ENCODE measurements around the gene CIT. TPM values are rescaled to one million over a fixed set of nuclear protein-coding genes. Genes with fewer than 3 reads are reported as not detected.

The CIT gene
- total RNA-seq, 2 experiments from 2014 or later, result 43.3 to 48.4 TPM

DNA sequence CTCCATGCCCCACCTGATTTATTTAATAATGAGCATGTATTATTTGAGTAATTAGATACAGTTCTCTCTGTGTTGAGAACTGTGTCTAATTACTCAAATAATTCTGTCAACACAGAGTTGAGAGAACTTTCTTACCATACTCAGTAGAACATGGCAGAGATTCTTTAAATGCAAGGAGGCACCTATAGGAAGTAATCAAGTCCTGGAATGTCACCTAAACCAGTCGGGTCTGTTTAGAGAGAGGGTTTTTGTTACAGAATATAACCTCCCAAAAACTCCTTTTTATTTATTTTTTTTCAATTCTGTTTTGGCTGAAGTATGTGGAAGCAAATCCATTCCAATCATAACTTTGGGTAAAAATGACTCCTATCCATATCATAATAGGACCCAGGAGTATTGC lies 37.5 kb upstream of the CIT start:
- H3K27ac Mint-ChIP-seq, result no peak overlapping the region
- POLR2A ChIA-PET, result no interaction called here
- no peak overlapping the region for H3K4me3 Mint-ChIP-seq
- CTCF ChIA-PET, result no interaction called here
- no peak for TF ChIP-seq CTCF (IDR thresholded peaks at IDR 0.05)
- H3K9me3 Mint-ChIP-seq, result no peaks in the 10 kb centered on the region
- DNase-seq, result no peak
- H3K36me3 Mint-ChIP-seq (ENCODE audit: low read depth), result no peaks in the 10 kb centered on the region
- no peaks in the 10 kb centered on the region for H3K27me3 Mint-ChIP-seq
- no peak for ATAC-seq
- intact Hi-C loops (cut with micrococcal nuclease), result no loop called here
- no peaks in the 10 kb centered on the region for H3K4me1 Mint-ChIP-seq (ENCODE audit: low read depth)

GRCh38 chr12:119913536-119914330 lies 36.6 kb upstream of the CIT start:
- ATAC-seq (no peak), DNase-seq (no peak)
- ChIA-PET POLR2A (interaction anchor here (0.7 kb wide), 1 partner anchor 411 kb away, joined by 5 read pairs; no protein-coding TSS in a partner anchor), CTCF (no interaction called here)
- Mint-ChIP-seq H3K4me3 (no peak overlapping the region), H3K27me3 (no peaks in the 10 kb centered on the region), H3K4me1 (ENCODE audit: low read depth) (no peaks in the 10 kb centered on the region), H3K36me3 (ENCODE audit: low read depth) (no peaks in the 10 kb centered on the region), H3K9me3 (no peaks in the 10 kb centered on the region), H3K27ac (no peak overlapping the region)
- intact Hi-C loops (cut with micrococcal nuclease), result no loop called here
- no peak for TF ChIP-seq CTCF (IDR thresholded peaks at IDR 0.05)

GRCh38 chr12:119911182-119911581 lies 34.1 kb upstream of the CIT start:
- intact Hi-C loops (cut with micrococcal nuclease), result no loop called here
- H3K27me3 Mint-ChIP-seq, result no peaks in the 10 kb centered on the region
- DNase-seq (no peak), ATAC-seq (no peak)
- ChIA-PET POLR2A (interaction anchor here (0.6 kb wide), 1 partner anchor 32 kb away, joined by 3 read pairs; no protein-coding TSS in a partner anchor), CTCF (interaction anchor here (0.9 to 1.2 kb wide), 3 partner anchors 9 to 15 kb away, joined by 3 to 5 read pairs (median 4); no protein-coding TSS in a partner anchor)
- no peaks in the 10 kb centered on the region for H3K4me1 Mint-ChIP-seq (ENCODE audit: low read depth)
- no peaks in the 10 kb centered on the region for H3K36me3 Mint-ChIP-seq (ENCODE audit: low read depth)
- H3K4me3 Mint-ChIP-seq, result no peak overlapping the region
- H3K9me3 Mint-ChIP-seq, result no peaks in the 10 kb centered on the region
- no peak for TF ChIP-seq CTCF (IDR thresholded peaks at IDR 0.05)
- H3K27ac Mint-ChIP-seq, result no peak overlapping the region

GRCh38 chr12:119910586-119910985 lies 33.5 kb upstream of the CIT start:
- ChIA-PET CTCF (interaction anchor here (0.9 to 1.2 kb wide), 3 partner anchors 9 to 15 kb away, joined by 3 to 5 read pairs (median 4); no protein-coding TSS in a partner anchor), POLR2A (interaction anchor here (0.6 kb wide), 1 partner anchor 33 kb away, joined by 3 read pairs; no protein-coding TSS in a partner anchor)
- no peak for TF ChIP-seq CTCF (IDR thresholded peaks at IDR 0.05)
- Mint-ChIP-seq H3K27me3 (no peaks in the 10 kb centered on the region), H3K4me1 (ENCODE audit: low read depth) (no peaks in the 10 kb centered on the region), H3K9me3 (no peaks in the 10 kb centered on the region), H3K4me3 (no peak overlapping the region), H3K36me3 (ENCODE audit: low read depth) (no peaks in the 10 kb centered on the region), H3K27ac (no peak overlapping the region)
- intact Hi-C loops (cut with micrococcal nuclease), result no loop called here
- no peak for DNase-seq
- no peak for ATAC-seq

DNA sequence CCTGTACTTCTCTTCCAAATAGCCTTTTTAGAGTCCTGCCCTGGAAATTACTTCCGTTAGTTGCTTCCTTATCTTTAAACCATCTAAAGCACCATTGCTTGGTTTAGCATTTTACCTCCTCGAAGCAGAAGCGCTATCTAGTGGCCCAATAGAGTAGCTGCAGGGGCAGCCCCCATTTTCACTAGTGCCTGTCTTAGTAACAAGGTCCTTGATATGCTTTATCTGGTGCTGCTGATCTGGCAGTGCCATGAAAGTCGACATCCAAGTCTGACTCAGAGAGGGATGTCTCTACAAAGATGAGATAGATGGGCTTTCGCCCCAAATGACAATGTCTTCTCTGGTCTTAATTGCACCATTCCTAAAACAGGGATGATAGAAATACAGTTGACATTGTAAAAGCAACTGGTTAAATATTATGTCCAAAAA lies 25.0 kb upstream of the CIT start:
- DNase-seq, result peak; percentile 89
- CTCF ChIA-PET, result interaction anchor here (0.6 to 2.0 kb wide), 7 partner anchors 9 to 259 kb away, joined by 3 to 9 read pairs (median 4); no protein-coding TSS in a partner anchor
- no peaks in the 10 kb centered on the region for H3K9me3 Mint-ChIP-seq
- POLR2A ChIA-PET, result no interaction called here
- TF ChIP-seq CTCF (IDR thresholded peaks at IDR 0.05), result peak; percentile 84
- peak; percentile 100 for ATAC-seq
- H3K27ac Mint-ChIP-seq, result no peak overlapping the region
- no peaks in the 10 kb centered on the region for H3K36me3 Mint-ChIP-seq (ENCODE audit: low read depth)
- intact Hi-C loops (cut with micrococcal nuclease), result no loop called here
- H3K4me3 Mint-ChIP-seq, result no peak overlapping the region
- peaks cover 4% of the 10 kb centered on the region for H3K4me1 Mint-ChIP-seq (ENCODE audit: low read depth)
- no peaks in the 10 kb centered on the region for H3K27me3 Mint-ChIP-seq

Measured in activated CD8-positive, alpha-beta T cell treated with anti-CD3 and anti-CD28 coated beads for 36 hours (primary cell).